Stimulated activated naive B cell treated with anti-CD40 and anti-IgM and Interleukin-4, amounts not matched to agents 10 μg/mL and 1 μg/mL and 100 μg/mL, for 72 hours (primary cell): ENCODE data around the gene FRS2.

Experiments
- ATAC-seq, 2 donors: fragments of 150-1000 bp; cut with Tn5 transposase; replicated peaks; 2 replicates each; pipeline ENCODE4 v1.10.0; 2021; ENCODE audit warnings: moderate library complexity in 1 of 2
- DNase-seq: peaks from one replicate; pipeline ENCODE4 v3.0.0; 2021
- H3K27ac Mint-ChIP-seq: one replicate; pipeline ENCODE4 v1.8.0; 2022; ENCODE audit warnings: mild to moderate bottlenecking, mixed read lengths
- H3K27me3 Mint-ChIP-seq, 2 donors: one replicate each; pipeline ENCODE4 v1.8.0; 2022; ENCODE audit warnings: mixed read lengths in 2 of 2
- H3K36me3 Mint-ChIP-seq, 2 donors: one replicate each; pipeline ENCODE4 v1.8.0; 2022; ENCODE audit warnings: mixed read lengths in 2 of 2, mild to moderate bottlenecking in 1 of 2
- H3K4me1 Mint-ChIP-seq, 2 donors: one replicate each; pipeline ENCODE4 v1.8.0; 2022; ENCODE audit warnings: mixed read lengths in 2 of 2, mild to moderate bottlenecking in 1 of 2
- H3K4me3 Mint-ChIP-seq, 2 donors: one replicate each; pipeline ENCODE4 v1.8.0; 2022; ENCODE audit warnings: mild to moderate bottlenecking in 2 of 2, mixed read lengths in 2 of 2, moderate library complexity in 1 of 2
- H3K9me3 Mint-ChIP-seq, 2 donors: one replicate each; pipeline ENCODE4 v1.8.0; 2022; ENCODE audit warnings: mixed read lengths in 2 of 2, mild to moderate bottlenecking in 1 of 2

The FRS2 gene

DNA sequence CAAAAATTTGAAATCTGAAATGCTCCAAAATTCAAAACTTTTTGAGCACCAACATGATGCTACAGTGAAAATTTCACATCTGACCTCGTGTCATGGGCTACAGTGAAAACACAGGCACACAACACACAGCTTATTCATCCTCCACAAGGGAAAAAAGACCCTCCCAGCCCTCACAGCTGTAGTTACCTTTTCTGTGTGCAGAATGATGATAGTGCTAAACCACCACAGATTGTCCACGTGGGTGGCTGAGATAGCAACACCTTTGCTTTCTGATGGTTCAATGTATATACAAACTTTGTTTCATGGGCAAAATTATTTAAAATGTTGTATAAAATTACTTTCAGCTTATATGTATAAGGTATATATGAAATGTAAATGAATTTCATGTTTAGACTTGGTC lies 46.8 kb downstream of the FRS2 start:
- peaks cover 13 to 20% of the 10 kb centered on the region in 2 donors for H3K36me3 Mint-ChIP-seq
- H3K27me3 Mint-ChIP-seq: no peaks in the 10 kb centered on the region
- H3K9me3 Mint-ChIP-seq: peaks cover 9 to 11% of the 10 kb centered on the region in 2 donors
- DNase-seq (no peak), ATAC-seq (no peak)
- peaks cover 19 to 41% of the 10 kb centered on the region in 2 donors for H3K4me1 Mint-ChIP-seq
- H3K4me3 Mint-ChIP-seq: no peak overlapping the region
- no peak overlapping the region for H3K27ac Mint-ChIP-seq

DNA sequence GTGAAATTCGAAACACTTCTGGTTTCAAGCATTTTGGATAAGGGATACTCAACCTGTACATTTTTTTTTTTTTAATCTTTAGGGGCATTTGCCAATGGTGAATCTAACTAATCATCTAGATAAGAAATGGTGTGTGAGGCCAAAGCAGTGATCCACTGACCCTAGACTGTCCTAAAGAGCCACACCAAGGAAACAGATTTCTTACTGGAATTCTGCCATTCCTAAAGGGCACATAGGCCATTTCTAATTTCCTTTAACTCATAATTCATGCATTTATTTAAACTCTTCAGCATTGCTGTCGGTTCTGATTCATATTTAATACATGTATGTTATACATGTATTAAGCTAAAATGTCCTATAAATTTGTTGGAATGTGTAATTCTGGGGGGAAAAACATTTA lies 47.2 kb downstream of the FRS2 start:
- Mint-ChIP-seq H3K27ac (no peak overlapping the region), H3K9me3 (peaks cover 12 to 15% of the 10 kb centered on the region in 2 donors), H3K27me3 (no peaks in the 10 kb centered on the region), H3K36me3 (peaks cover 16 to 25% of the 10 kb centered on the region in 2 donors), H3K4me3 (no peak overlapping the region), H3K4me1 (peaks cover 18 to 40% of the 10 kb centered on the region in 2 donors)
- ATAC-seq: no peak
- DNase-seq: no peak

DNA sequence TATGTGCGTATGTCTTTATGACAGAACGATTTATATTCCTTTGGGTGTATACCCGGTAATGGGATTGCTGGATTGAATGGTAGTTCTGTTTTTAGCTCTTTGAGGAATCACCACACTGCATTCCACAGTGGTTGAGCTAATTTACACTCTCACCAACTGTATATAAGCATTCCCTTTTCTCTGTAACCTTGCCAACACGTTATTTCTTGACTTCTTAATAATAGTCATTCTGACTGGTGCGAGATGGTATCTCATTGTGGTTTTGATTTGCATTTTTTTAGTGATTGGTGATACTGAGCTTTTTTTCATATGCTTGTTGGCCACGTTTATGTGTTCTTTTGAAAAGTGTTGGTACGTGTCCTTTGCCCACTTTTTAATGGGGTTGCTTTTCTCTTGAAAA lies 49.7 kb downstream of the FRS2 start:
- H3K9me3 Mint-ChIP-seq: peaks cover 17 to 25% of the 10 kb centered on the region in 2 donors
- H3K36me3 Mint-ChIP-seq: peaks cover 19 to 40% of the 10 kb centered on the region in 2 donors
- no peak for DNase-seq
- peaks cover 27 to 45% of the 10 kb centered on the region in 2 donors for H3K4me1 Mint-ChIP-seq
- no peak overlapping the region for H3K27ac Mint-ChIP-seq
- H3K27me3 Mint-ChIP-seq: no peaks in the 10 kb centered on the region
- H3K4me3 Mint-ChIP-seq: no peak overlapping the region
- ATAC-seq: no peak

DNA sequence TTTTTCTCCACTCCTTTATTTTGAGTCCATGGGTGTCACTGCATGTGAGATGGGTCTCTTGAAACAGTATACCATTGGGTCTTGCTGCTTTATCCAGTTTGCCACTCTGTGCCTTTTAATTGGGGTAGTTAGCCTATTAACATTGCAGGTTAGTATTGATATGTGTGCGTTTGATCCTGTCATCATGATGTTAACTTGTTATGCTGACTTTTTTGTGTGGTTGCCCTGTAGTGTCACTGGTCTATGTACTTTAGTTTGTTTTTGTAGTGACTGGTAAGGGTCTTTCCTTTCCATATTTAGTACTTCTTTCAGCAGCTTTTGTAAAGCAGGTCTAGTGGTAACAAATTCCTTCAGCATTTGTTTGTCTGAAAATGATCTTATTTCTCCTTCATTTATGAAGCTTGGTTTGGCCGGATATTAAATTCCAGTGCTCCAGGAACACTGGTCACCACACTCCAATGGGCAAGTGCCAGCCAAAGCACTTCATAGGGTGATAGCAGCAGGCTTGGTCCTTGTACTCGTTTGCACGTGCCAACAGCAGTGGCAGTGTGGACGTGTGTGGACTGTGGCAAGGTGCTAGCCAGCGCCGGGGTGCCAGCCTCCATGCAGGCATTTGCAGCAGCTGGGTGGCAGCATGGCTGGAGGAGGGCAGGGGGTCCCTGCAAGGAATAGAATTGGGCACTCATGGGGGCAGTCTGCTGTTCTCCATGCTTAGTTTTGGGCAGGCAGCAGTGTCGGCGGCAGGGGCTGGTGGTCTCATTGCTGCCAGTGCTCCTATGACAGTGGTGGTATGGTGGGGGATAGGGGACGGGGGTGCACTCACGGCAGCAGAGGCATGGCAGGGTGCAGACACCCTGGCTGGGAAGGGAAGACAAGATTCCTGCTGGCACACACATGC lies 53.5 kb downstream of the FRS2 start:
- H3K4me1 Mint-ChIP-seq: peaks cover 29 to 52% of the 10 kb centered on the region in 2 donors
- H3K4me3 Mint-ChIP-seq: no peak overlapping the region
- no peaks in the 10 kb centered on the region for H3K27me3 Mint-ChIP-seq
- ATAC-seq (no peak), DNase-seq (no peak)
- H3K36me3 Mint-ChIP-seq: peaks cover 20 to 41% of the 10 kb centered on the region in 2 donors
- peaks cover 17 to 25% of the 10 kb centered on the region in 2 donors for H3K9me3 Mint-ChIP-seq
- H3K27ac Mint-ChIP-seq: no peak overlapping the region

- Mint-ChIP-seq H3K4me1 (peaks cover 33 to 57% of the 10 kb centered on the region in 2 donors), H3K36me3 (peaks cover 20 to 44% of the 10 kb centered on the region in 2 donors), H3K27ac (no peak overlapping the region), H3K9me3 (peaks cover 17 to 25% of the 10 kb centered on the region in 2 donors), H3K27me3 (no peaks in the 10 kb centered on the region), H3K4me3 (no peak overlapping the region)
- no peak for DNase-seq
- no peak for ATAC-seq
These were observed 54.1 kb downstream of the FRS2 start for GRCh38 chr12:69524331-69524630.

DNA sequence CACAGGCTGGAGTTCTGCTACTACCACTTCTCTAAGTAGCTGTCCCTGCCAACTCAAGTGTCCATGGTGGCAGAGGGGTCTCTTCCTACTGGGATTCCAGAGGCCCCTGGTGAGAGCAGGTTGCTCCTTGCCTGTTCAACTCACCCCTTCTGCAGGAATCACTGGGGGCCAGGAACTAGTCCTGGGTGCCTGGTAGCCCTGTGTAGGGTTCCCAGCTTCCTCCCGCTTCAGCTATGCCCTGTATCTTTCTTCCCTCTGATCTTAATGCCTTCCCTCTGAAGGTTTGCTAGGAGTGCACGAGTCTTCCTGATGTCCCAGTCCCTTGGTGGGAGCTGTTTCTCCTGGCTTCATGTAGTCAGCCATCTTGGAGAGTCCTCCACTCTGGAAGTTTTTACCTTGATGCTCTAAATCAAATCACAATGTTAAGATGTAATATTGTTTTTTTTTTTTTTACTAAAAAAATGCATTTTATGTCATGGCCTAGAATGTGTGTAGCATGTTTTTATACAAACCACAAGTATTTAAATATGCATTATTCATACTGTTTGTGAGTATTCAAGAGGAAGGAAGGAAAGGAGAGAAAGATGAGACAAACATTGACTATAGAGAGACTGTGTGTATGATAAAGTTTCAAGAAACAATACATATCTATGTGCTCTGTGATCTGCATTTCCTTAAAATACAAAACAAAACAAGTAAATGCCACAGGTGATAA lies 54.7 kb downstream of the FRS2 start:
- DNase-seq (no peak), ATAC-seq (no peak)
- Mint-ChIP-seq H3K4me3 (no peak overlapping the region), H3K36me3 (peaks cover 20 to 39% of the 10 kb centered on the region in 2 donors), H3K4me1 (peaks cover 31 to 55% of the 10 kb centered on the region in 2 donors), H3K27ac (no peak overlapping the region), H3K27me3 (no peaks in the 10 kb centered on the region), H3K9me3 (peaks cover 17 to 25% of the 10 kb centered on the region in 2 donors)

DNA sequence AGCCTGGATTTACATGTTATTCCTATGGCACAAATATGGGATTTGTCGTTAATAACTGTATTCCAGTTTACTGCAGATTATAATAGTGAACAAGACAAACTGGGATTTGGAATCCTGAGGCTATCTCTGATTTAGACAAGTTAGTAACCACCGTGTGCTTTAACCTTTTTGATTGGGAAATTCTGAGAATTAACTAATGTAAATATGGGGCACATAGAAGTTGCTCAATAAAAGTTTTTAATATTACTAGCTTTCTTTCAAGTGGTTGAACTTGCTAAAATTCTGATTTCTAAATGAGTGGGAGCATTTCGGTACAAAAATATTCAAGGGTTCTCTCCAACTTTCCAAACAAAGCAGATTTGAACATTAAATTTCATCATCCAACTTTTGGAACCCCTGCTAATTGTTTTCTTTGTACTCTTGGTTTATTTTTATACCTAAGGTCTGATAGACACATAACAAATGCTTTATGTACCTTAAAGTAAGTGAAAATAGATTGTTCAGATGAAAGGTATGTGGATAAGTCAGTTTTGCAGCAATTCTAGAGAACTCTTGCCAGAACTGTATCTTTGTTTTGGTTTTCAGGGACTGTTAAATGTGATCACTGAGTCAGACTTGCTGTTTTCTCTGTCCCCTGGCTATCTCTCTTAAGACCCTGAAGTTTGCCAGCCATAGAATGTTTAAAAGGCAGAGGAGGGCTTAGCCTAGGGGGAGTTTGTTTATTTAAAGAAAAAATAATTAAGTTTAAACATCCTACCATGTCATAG lies 57.5 kb downstream of the FRS2 start:
- ATAC-seq (no peak), DNase-seq (no peak)
- H3K27ac Mint-ChIP-seq: no peak overlapping the region
- H3K9me3 Mint-ChIP-seq: peaks cover 2 to 7% of the 10 kb centered on the region in 2 donors
- peaks cover 22 to 35% of the 10 kb centered on the region in 2 donors for H3K4me1 Mint-ChIP-seq
- H3K36me3 Mint-ChIP-seq: peaks cover 5 to 22% of the 10 kb centered on the region in 2 donors
- no peaks in the 10 kb centered on the region for H3K27me3 Mint-ChIP-seq
- H3K4me3 Mint-ChIP-seq: no peak overlapping the region

DNA sequence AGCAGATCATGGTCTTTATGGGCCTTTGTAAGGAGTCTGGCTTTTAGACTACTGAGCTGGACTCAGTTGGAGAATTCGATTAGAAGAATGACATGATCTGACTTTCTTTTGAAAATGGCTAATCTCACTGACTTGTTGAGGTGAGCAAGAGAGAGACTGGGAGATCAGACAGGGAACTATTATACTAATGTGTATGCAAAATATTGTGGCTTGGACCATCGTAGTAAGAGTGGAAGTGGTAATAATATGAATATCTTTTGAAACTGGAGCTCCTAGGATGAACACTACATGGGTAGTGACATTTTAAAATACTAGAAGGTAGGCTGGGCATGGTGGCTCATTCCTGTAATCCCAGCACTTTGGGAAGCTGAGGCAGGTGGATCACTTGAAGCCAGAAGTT lies 58.8 kb downstream of the FRS2 start:
- no peak overlapping the region for H3K4me3 Mint-ChIP-seq
- peak; percentile 42 to 44 for ATAC-seq
- peak overlapping the region; percentile 48 for H3K27ac Mint-ChIP-seq
- DNase-seq: no peak
- no peaks in the 10 kb centered on the region for H3K9me3 Mint-ChIP-seq
- H3K36me3 Mint-ChIP-seq: peaks cover 5 to 17% of the 10 kb centered on the region in 2 donors
- peaks cover 15 to 22% of the 10 kb centered on the region in 2 donors for H3K4me1 Mint-ChIP-seq
- H3K27me3 Mint-ChIP-seq: no peaks in the 10 kb centered on the region

GRCh38 chr12:69533844-69534243 lies 63.7 kb downstream of the FRS2 start:
- ATAC-seq (no peak), DNase-seq (no peak)
- H3K4me3 Mint-ChIP-seq: no peak overlapping the region
- H3K27ac Mint-ChIP-seq: no peak overlapping the region
- no peaks in the 10 kb centered on the region for H3K9me3 Mint-ChIP-seq
- peaks cover 10 to 14% of the 10 kb centered on the region in 2 donors for H3K4me1 Mint-ChIP-seq
- no peaks in the 10 kb centered on the region for H3K27me3 Mint-ChIP-seq
- peaks cover 7 to 25% of the 10 kb centered on the region in 2 donors for H3K36me3 Mint-ChIP-seq

- no peak for DNase-seq
- Mint-ChIP-seq H3K27me3 (no peaks in the 10 kb centered on the region), H3K36me3 (peaks cover 7 to 23% of the 10 kb centered on the region in 2 donors), H3K4me3 (no peak overlapping the region), H3K4me1 (peaks cover 8 to 10% of the 10 kb centered on the region in 2 donors), H3K9me3 (no peaks in the 10 kb centered on the region), H3K27ac (peak overlapping the region; percentile 37)
- peak; percentile 84 to 94 for ATAC-seq
These were observed 64.2 kb downstream of the FRS2 start for GRCh38 chr12:69534389-69534822.

- ATAC-seq (no peak), DNase-seq (no peak)
- Mint-ChIP-seq H3K27ac (no peak overlapping the region), H3K27me3 (no peaks in the 10 kb centered on the region), H3K4me3 (no peak overlapping the region), H3K36me3 (peaks cover 16 to 27% of the 10 kb centered on the region in 2 donors), H3K4me1 (no peaks in the 10 kb centered on the region), H3K9me3 (peaks cover 5 to 6% of the 10 kb centered on the region in 2 donors)
These were observed 70.8 kb downstream of the FRS2 start for GRCh38 chr12:69540987-69541386.

DNA sequence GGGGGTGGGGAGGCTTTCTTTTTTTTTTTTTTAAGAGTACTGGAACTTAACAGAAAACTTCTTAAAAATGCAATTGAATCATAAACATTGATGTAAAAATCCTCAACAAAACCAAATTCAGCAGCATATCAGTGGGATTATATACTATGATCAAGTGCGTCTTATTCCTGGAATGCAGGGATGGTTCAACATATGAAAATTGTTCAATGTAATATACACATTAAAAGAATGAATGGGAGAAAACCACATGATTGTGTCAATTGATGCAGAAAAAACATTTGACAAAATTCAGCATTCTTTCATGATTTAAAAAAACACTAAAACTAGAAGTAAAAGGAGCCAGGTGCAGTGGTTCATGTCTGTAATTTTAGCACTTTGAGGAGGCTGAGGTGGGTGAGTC lies 73.9 kb downstream of the FRS2 start:
- no peak for ATAC-seq
- peaks cover 0 to 6% of the 10 kb centered on the region in 2 donors for H3K4me1 Mint-ChIP-seq
- DNase-seq: no peak
- no peak overlapping the region for H3K27ac Mint-ChIP-seq
- H3K36me3 Mint-ChIP-seq: peaks cover 13 to 21% of the 10 kb centered on the region in 2 donors
- peaks cover 5 to 6% of the 10 kb centered on the region in 2 donors for H3K9me3 Mint-ChIP-seq
- no peak overlapping the region for H3K4me3 Mint-ChIP-seq
- H3K27me3 Mint-ChIP-seq: no peaks in the 10 kb centered on the region

DNA sequence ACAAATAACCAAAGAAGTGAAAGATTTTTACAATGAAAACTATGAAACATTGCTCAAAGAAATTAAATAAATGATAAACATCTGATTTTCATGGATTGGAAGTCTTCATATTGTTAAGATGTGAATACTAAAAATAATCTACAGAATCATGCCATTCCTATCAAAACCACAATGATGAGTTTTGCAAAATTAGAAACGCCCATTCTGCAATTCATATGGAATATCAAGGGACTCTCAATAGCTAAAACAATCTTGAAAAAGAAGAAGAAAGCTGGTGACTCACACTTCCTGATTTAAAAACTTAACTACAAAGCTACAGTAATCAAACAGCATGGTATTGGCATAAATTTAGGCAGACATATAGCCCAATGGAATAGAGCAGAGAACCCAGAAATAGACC lies 74.9 kb downstream of the FRS2 start:
- no peak for DNase-seq
- Mint-ChIP-seq H3K4me1 (peaks cover 5 to 13% of the 10 kb centered on the region in 2 donors), H3K36me3 (peaks cover 15 to 29% of the 10 kb centered on the region in 2 donors)

More for the DNA sequence above, 74.9 kb downstream of the FRS2 start:
- Mint-ChIP-seq H3K4me3 (no peak overlapping the region), H3K27me3 (no peaks in the 10 kb centered on the region), H3K9me3 (peaks cover 5 to 6% of the 10 kb centered on the region in 2 donors), H3K27ac (no peak overlapping the region)
- ATAC-seq: no peak
